DLD1 (cell line): ENCODE results near the gene ANKRD13A.
"Not testable (repeated sequence)": the region's sequence is repeated elsewhere in the genome, so short reads cannot be mapped to it uniquely, and the experiment has no call there.

Experiments
- in situ Hi-C: cut with HindIII; loops from 2 replicates; pipeline ENCODE4 v1.10.0; 2017; ENCODE audit warnings: low sequenced_read_pairs

Gene ANKRD13A

GRCh38 chr12:109982210-109982609 lies 17.0 kb upstream of the ANKRD13A start:
- in situ Hi-C loops, result no loop called here

GRCh38 chr12:109983432-109984142 lies 15.6 kb upstream of the ANKRD13A start:
- in situ Hi-C loops, result no loop called here

- in situ Hi-C loops, result not testable (repeated sequence)
Observed at GRCh38 chr12:109986236-109986635, 13.0 kb upstream of the ANKRD13A start.

- in situ Hi-C loops, result no loop called here
Observed at GRCh38 chr12:109987615-109988014, 11.6 kb upstream of the ANKRD13A start.

GRCh38 chr12:109988274-109988673 lies 11.0 kb upstream of the ANKRD13A start:
- in situ Hi-C loops, result no loop called here

GRCh38 chr12:109988903-109989302 lies 10.3 kb upstream of the ANKRD13A start:
- in situ Hi-C loops, result no loop called here

GRCh38 chr12:109989380-109989779 lies 9.8 kb upstream of the ANKRD13A start:
- in situ Hi-C loops, result no loop called here

- in situ Hi-C loops, result no loop called here
Observed at GRCh38 chr12:109991586-109991985, 7.6 kb upstream of the ANKRD13A start.

GRCh38 chr12:109993091-109993490 lies 6.1 kb upstream of the ANKRD13A start:
- in situ Hi-C loops, result no loop called here

GRCh38 chr12:109994401-109995175 lies 4.6 kb upstream of the ANKRD13A start:
- in situ Hi-C loops, result no loop called here

- in situ Hi-C loops, result no loop called here
Observed at GRCh38 chr12:109995361-109995685, 3.9 kb upstream of the ANKRD13A start.

GRCh38 chr12:109995686-109996482 lies 3.3 kb upstream of the ANKRD13A start, which contains the start of gene GIT2:
TSS of gene GIT2 (minus strand) at chr12:109996368. CDS start at chr12:109996224, 144 bp downstream.
- in situ Hi-C loops, result no loop called here

- in situ Hi-C loops, result no loop called here
Observed at GRCh38 chr12:109996483-109996853, 2.8 kb upstream of the ANKRD13A start.

- in situ Hi-C loops, result no loop called here
Observed at GRCh38 chr12:109997393-109997792, 1.8 kb upstream of the ANKRD13A start.

- in situ Hi-C loops, result no loop called here
Observed at GRCh38 chr12:109998241-109998903, 858 bp upstream of the ANKRD13A start.

GRCh38 chr12:109999649-109999971 lies 380 bp downstream of the ANKRD13A start:
- in situ Hi-C loops, result no loop called here

GRCh38 chr12:109999983-110000505 lies 814 bp downstream of the ANKRD13A start:
- in situ Hi-C loops, result no loop called here

GRCh38 chr12:110001596-110001995 lies 2.4 kb downstream of the ANKRD13A start:
- in situ Hi-C loops, result no loop called here

GRCh38 chr12:110002676-110003515 lies 3.7 kb downstream of the ANKRD13A start:
- in situ Hi-C loops, result no loop called here

GRCh38 chr12:110004598-110004997 lies 5.4 kb downstream of the ANKRD13A start:
- in situ Hi-C loops, result no loop called here
